Endothelial cell of umbilical vein (primary cell): Measurements from ENCODE around the gene FNDC5. TPM values are rescaled to one million over a fixed set of nuclear protein-coding genes. Genes with fewer than 3 reads are reported as not detected.

ENCODE experiments used
- BruUV-seq: library from RNA; stranded (reverse); fragments of 400-500 nt; replicated peaks from 2 replicates; lab custom pipeline; 2021; lab: Mats Ljungman, UMichigan
- CTCF ChIA-PET: fragments of 300-600, 350-600 bp; sonication (Branson Sonifier 250); formaldehyde crosslinking; loops from one replicate; lab custom pipeline; 2021; ENCODE audit warnings: antibody characterized with exemption, inconsistent platforms; lab: Charles Lee
- POLR2A ChIA-PET: fragments of 300-600, 350-600 bp; sonication (Branson Sonifier 250); formaldehyde crosslinking; loops from one replicate; lab custom pipeline; 2021; ENCODE audit warnings: antibody characterized with exemption, inconsistent platforms; lab: Charles Lee
- DNase-seq: peaks from one replicate; pipeline ENCODE4 v3.0.0-alpha.2; 2011; ENCODE audit warnings: low read depth, low spot score
- FAIRE-seq: peaks from 2 replicates; lab custom pipeline; 2011; peaks lifted over from hg19 to GRCh38; lab: Jason Lieb, UNC
- H2AFZ ChIP-seq: 2 replicates; pipeline ENCODE4 v1.6.0; 2012; ENCODE audit warnings: low read depth, low read length, control low read depth, inconsistent platforms
- H3K27ac ChIP-seq: 2 replicates; pipeline ENCODE4 v1.5.1; 2011; ENCODE audit warnings: low read depth, mild to moderate bottlenecking, control low read depth, low read length, moderate library complexity; ENCODE audit not compliant: insufficient read depth
- H3K27me3 ChIP-seq, 2 experiments: 2 replicates each; pipeline versions ENCODE4 v1.6.0 to v1.6.1; 2011; ENCODE audit warnings: low read length in 2 of 2, mixed read lengths in 1 of 2; ENCODE audit not compliant: control insufficient read depth in 2 of 2, insufficient read depth in 2 of 2
- H3K36me3 ChIP-seq, 2 experiments: 2 replicates in 1 of 2; 3 replicates in 1 of 2; pipeline ENCODE4 v1.5.1; 2011; ENCODE audit warnings: low read length in 2 of 2, mild to moderate bottlenecking in 1 of 2, moderate library complexity in 1 of 2; ENCODE audit not compliant: control insufficient read depth in 2 of 2, insufficient read depth in 2 of 2; ENCODE audit errors: extremely low read depth in 1 of 2
- H3K4me1 ChIP-seq: 3 replicates; pipeline ENCODE4 v1.5.1; 2011; ENCODE audit warnings: mild to moderate bottlenecking, low read length; ENCODE audit not compliant: control insufficient read depth, insufficient read depth; ENCODE audit errors: extremely low read depth
- H3K4me2 ChIP-seq: 2 replicates; pipeline ENCODE4 v1.6.1; 2011; ENCODE audit warnings: low read length, control low read depth, mixed read lengths; ENCODE audit not compliant: insufficient read depth
- H3K4me3 ChIP-seq, 3 experiments: fragments of 200-600 bp in 1 of 3; sonication (generic), shearing (Covaris generic) in 1 of 3; replicated peaks in 1 of 3; 2 replicates each; pipeline ENCODE4 v1.5.1; 2011 to 2016; ENCODE audit warnings: control low read depth in 3 of 3, low read length in 3 of 3, mild to moderate bottlenecking in 2 of 3, inconsistent platforms in 1 of 3, low read depth in 1 of 3, moderate library complexity in 1 of 3; ENCODE audit not compliant: insufficient read depth in 1 of 3
- H3K79me2 ChIP-seq: 2 replicates; pipeline ENCODE4 v1.6.0; 2012; ENCODE audit warnings: low read length, inconsistent platforms; ENCODE audit not compliant: control insufficient read depth, insufficient read depth
- H3K9ac ChIP-seq: replicated peaks from 2 replicates; pipeline ENCODE3; 2011; ENCODE audit warnings: low read length, control low read depth; ENCODE audit not compliant: insufficient read depth; ENCODE audit errors: extremely low read depth
- H3K9me1 ChIP-seq: replicated peaks from 3 replicates; pipeline ENCODE4 v1.6.0; 2011; ENCODE audit warnings: mild to moderate bottlenecking, low read length; ENCODE audit not compliant: control insufficient read depth, insufficient read depth; ENCODE audit errors: extremely low read depth
- H3K9me3 ChIP-seq: replicated peaks from 2 replicates; pipeline ENCODE4 v1.5.1; 2012; ENCODE audit warnings: low read length, inconsistent platforms; ENCODE audit not compliant: control insufficient read depth, insufficient read depth
- H4K20me1 ChIP-seq: replicated peaks from 2 replicates; pipeline ENCODE3; 2011; ENCODE audit warnings: mild to moderate bottlenecking, low read length; ENCODE audit not compliant: control insufficient read depth, insufficient read depth; ENCODE audit errors: extremely low read depth
- EZH2 ChIP-seq: IDR thresholded peaks from 2 replicates; pipeline ENCODE4 v1.6.1; 2012; ENCODE audit warnings: borderline replicate concordance, low read depth, mild to moderate bottlenecking, moderate library complexity, low read length, inconsistent platforms; ENCODE audit not compliant: severe bottlenecking
- FOS ChIP-seq: IDR thresholded peaks from 2 replicates; pipeline ENCODE4 v1.6.1; 2011; ENCODE audit warnings: mild to moderate bottlenecking, low read length, moderate library complexity, borderline replicate concordance; ENCODE audit not compliant: insufficient read depth
- GATA2 ChIP-seq: IDR thresholded peaks from 2 replicates; pipeline ENCODE4 v1.7.0; 2011; ENCODE audit warnings: low read depth, mild to moderate bottlenecking, moderate library complexity, mixed read lengths, low read length; ENCODE audit not compliant: insufficient read length, insufficient read depth
- JUN ChIP-seq: IDR thresholded peaks from 2 replicates; pipeline ENCODE4 v1.6.1; 2011; ENCODE audit warnings: borderline replicate concordance, low read depth; ENCODE audit not compliant: insufficient read length, insufficient read depth
- MYC ChIP-seq: IDR thresholded peaks from one replicate; pipeline ENCODE4 v1.6.1; 2011; ENCODE audit warnings: mild to moderate bottlenecking, low read depth, low read length
- POLR2A ChIP-seq: IDR thresholded peaks from 2 replicates; pipeline ENCODE4 v1.6.1; 2012; ENCODE audit warnings: low read depth, mild to moderate bottlenecking, control low read depth, low read length
- POLR2AphosphoS5 ChIP-seq: IDR thresholded peaks from 2 replicates; pipeline ENCODE4 v1.6.1; 2012; ENCODE audit warnings: low read depth, mild to moderate bottlenecking, control low read depth, low read length, moderate library complexity; ENCODE audit not compliant: insufficient read depth
- dilution Hi-C: fragments of 300-500 bp; cut with MboI; formaldehyde crosslinking; loops from one replicate; pipeline ENCODE4 v1.15.0; 2019; ENCODE audit warnings: low sequenced_read_pairs; ENCODE audit not compliant: extremely low pct_ligation_motif_present
- intact Hi-C: fragments of 100-400 bp; cut with micrococcal nuclease; formaldehyde crosslinking; loops from one replicate; pipeline ENCODE4 v1.10.0; 2022
- polyA plus RNA-seq, 4 experiments: library from polyadenylated mRNA; depleted of rRNA in 3 of 4; stranded (reverse) in 3 of 4; unstranded in 1 of 4; fragments of >200 nt; gene quantifications; 2 replicates each; pipeline versions ENCODE4 v1.2.1 to v1.2.3, GENCODE V29; 2011 to 2012; ENCODE audit warnings: missing spikeins in 1 of 4
- total RNA-seq: library from RNA; stranded (reverse); gene quantifications from 2 replicates; pipeline ENCODE4 v1.2.3, GENCODE V29; 2021
- TF ChIP-seq, protein P1 (sequence below), 2 donors: IDR thresholded peaks; 1 replicate in 1 of 2; 2 replicates in 1 of 2; pipeline ENCODE4 v1.5.1; 2011; ENCODE audit warnings: low read length in 2 of 2, mild to moderate bottlenecking in 2 of 2, moderate library complexity in 2 of 2, control low read depth in 1 of 2, inconsistent platforms in 1 of 2, low read depth in 1 of 2; ENCODE audit not compliant: insufficient read depth in 1 of 2; ENCODE audit errors: extremely low read depth in 1 of 2
- TF ChIP-seq, protein P2 (sequence below): IDR thresholded peaks from 2 replicates; pipeline ENCODE4 v1.6.1; 2011; ENCODE audit not compliant: insufficient read depth, insufficient read length

FNDC5 gene
- total and polyA plus RNA-seq, 2 donors (not counting 3 experiments of a cell fraction or from before 2014, with no cell fraction given), result 0.14 to 0.64 TPM

DNA sequence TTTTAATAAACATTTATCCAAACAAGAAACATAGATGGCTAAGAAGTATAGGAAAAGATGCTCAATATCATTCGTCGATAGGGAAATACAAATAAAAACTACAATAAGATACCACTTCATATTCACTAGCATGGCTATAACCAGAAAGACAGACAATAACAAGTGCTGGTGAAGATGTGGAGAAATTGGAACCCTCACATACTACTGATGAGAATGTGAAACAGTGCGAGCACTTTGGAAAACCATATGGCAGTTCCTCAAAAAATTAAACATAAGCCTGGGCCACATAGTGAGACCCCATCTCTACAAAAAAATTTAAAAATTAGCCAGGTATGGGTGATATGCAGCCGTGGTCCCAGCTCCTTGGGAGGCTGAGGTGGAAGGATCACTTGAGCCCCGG lies 39.6 kb upstream of the FNDC5 start:
- no peaks in the 10 kb centered on the region for H3K9me3 ChIP-seq
- no peaks in the 10 kb centered on the region for H3K36me3 ChIP-seq
- CTCF ChIA-PET, result no interaction called here
- no peaks in the 10 kb centered on the region for H4K20me1 ChIP-seq
- DNase-seq (no peak), FAIRE-seq (no peak)
- no peak for TF ChIP-seq POLR2A
- no peak for TF ChIP-seq POLR2AphosphoS5
- no peak for TF ChIP-seq EZH2
- no peak for TF ChIP-seq MYC
- TF ChIP-seq GATA2, result no peak
- TF ChIP-seq, protein P1, sequence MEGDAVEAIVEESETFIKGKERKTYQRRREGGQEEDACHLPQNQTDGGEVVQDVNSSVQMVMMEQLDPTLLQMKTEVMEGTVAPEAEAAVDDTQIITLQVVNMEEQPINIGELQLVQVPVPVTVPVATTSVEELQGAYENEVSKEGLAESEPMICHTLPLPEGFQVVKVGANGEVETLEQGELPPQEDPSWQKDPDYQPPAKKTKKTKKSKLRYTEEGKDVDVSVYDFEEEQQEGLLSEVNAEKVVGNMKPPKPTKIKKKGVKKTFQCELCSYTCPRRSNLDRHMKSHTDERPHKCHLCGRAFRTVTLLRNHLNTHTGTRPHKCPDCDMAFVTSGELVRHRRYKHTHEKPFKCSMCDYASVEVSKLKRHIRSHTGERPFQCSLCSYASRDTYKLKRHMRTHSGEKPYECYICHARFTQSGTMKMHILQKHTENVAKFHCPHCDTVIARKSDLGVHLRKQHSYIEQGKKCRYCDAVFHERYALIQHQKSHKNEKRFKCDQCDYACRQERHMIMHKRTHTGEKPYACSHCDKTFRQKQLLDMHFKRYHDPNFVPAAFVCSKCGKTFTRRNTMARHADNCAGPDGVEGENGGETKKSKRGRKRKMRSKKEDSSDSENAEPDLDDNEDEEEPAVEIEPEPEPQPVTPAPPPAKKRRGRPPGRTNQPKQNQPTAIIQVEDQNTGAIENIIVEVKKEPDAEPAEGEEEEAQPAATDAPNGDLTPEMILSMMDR (IDR thresholded peaks at IDR 0.05; ENCODE audit: extremely low read depth in 1 of 2, insufficient read depth in 1 of 2, low read depth in 1 of 2, low read length in 2 of 2), result no peak
- no peak for TF ChIP-seq JUN
- TF ChIP-seq, protein P2, sequence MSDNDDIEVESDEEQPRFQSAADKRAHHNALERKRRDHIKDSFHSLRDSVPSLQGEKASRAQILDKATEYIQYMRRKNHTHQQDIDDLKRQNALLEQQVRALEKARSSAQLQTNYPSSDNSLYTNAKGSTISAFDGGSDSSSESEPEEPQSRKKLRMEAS, result no peak
- no peak for TF ChIP-seq FOS
- no peaks in the 10 kb centered on the region for H3K4me1 ChIP-seq
- H3K4me2 ChIP-seq, result no peak overlapping the region
- BruUV-seq, result no TSS peak
- H3K27me3 ChIP-seq, result peaks cover 0 to 3% of the 10 kb centered on the region in 2 experiments
- H3K27ac ChIP-seq, result no peak overlapping the region
- POLR2A ChIA-PET, result no interaction called here
- H3K79me2 ChIP-seq, result no peaks in the 10 kb centered on the region
- no peak overlapping the region for H3K9ac ChIP-seq
- dilution Hi-C loops, result no loop called here
- no peak overlapping the region for H2AFZ ChIP-seq
- H3K4me3 ChIP-seq, result no peak overlapping the region
- intact Hi-C loops, result no loop called here
- H3K9me1 ChIP-seq, result no peaks in the 10 kb centered on the region
